ENCODE measurements around the gene LOC101059915.
"Not testable (repeated sequence)": the region's sequence is repeated elsewhere in the genome, so short reads cannot be mapped to it uniquely, and the experiment has no call there.

DNA sequence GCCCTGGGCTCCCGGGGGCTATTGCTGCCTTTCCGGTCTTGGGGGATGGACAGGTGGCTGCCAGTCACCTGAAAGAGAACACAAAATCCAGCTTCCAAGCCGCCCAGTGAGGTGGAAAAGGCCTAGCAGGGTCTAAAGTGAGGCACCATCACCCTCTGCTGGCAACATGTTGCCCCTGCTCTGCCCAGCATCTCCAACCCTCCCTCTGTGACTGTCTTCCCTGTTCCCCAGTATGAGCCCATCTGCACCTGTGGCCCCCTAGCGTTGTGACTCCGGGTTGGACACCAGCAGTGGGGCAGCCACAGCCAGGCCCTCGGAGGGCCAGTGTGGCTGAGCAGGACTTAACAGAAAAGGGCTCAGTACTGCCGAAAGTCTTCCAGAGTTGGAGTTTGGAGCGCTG lies 3.1 kb upstream of the LOC101059915 start:
- TF ChIP-seq CTCF, POLR2A (IDR thresholded peaks at IDR 0.05): not testable (repeated sequence)
